Osteoblast (primary cell): ENCODE results near the gene SLC28A1. TPM values are rescaled to one million over a fixed set of nuclear protein-coding genes. Genes with fewer than 3 reads are reported as not detected.

Experiments
- DNase-seq: peaks from one replicate; pipeline ENCODE4 v3.0.0; 2011; ENCODE audit warnings: low spot score, mixed read lengths; ENCODE audit not compliant: insufficient read length; ENCODE audit errors: missing footprints
- H2AFZ ChIP-seq: 2 replicates; pipeline ENCODE4 v1.6.0; 2011; ENCODE audit warnings: mild to moderate bottlenecking, low read length
- H3K27ac ChIP-seq: 2 replicates; pipeline ENCODE4 v1.5.1; 2011; ENCODE audit warnings: mild to moderate bottlenecking, low read depth, low read length, moderate library complexity
- H3K27me3 ChIP-seq: 2 replicates; pipeline ENCODE4 v1.6.0; 2012; ENCODE audit warnings: mild to moderate bottlenecking, control low read depth, inconsistent platforms, low read length, moderate library complexity; ENCODE audit not compliant: insufficient read depth
- H3K36me3 ChIP-seq: 2 replicates; pipeline ENCODE4 v1.5.1; 2011; ENCODE audit warnings: mild to moderate bottlenecking, low read length, control low read depth, moderate library complexity; ENCODE audit not compliant: insufficient read depth
- H3K4me1 ChIP-seq: 2 replicates; pipeline ENCODE4 v1.5.1; 2011; ENCODE audit warnings: mild to moderate bottlenecking, low read length, control low read depth, moderate library complexity; ENCODE audit not compliant: insufficient read depth
- H3K4me2 ChIP-seq: 2 replicates; pipeline ENCODE4 v1.6.0; 2011; ENCODE audit warnings: mild to moderate bottlenecking, low read length; ENCODE audit not compliant: insufficient read depth
- H3K4me3 ChIP-seq: fragments of 200-600 bp; sonication (generic); 3 replicates; pipeline ENCODE4 v1.5.1; 2012; ENCODE audit warnings: mild to moderate bottlenecking, low read length, inconsistent platforms; ENCODE audit not compliant: insufficient read depth
- H3K79me2 ChIP-seq: 2 replicates; pipeline ENCODE4 v1.6.0; 2012; ENCODE audit warnings: mild to moderate bottlenecking, low read length, control low read depth, inconsistent platforms; ENCODE audit not compliant: insufficient read depth
- H3K9me3 ChIP-seq: 2 replicates; pipeline ENCODE4 v1.5.1; 2011; ENCODE audit warnings: low read depth, low read length, control low read depth
- H4K20me1 ChIP-seq: 2 replicates; pipeline ENCODE4 v1.6.0; 2012; ENCODE audit warnings: mild to moderate bottlenecking, low read length, control low read depth; ENCODE audit not compliant: insufficient read depth
- CTCF ChIP-seq: IDR thresholded peaks from 2 replicates; pipeline ENCODE4 v1.5.1; 2011; ENCODE audit warnings: mild to moderate bottlenecking, low read depth, low read length, moderate library complexity; ENCODE audit errors: extremely low read depth
- total RNA-seq: library from RNA; depleted of rRNA; stranded (reverse); fragments of >200 nt; gene quantifications from 2 replicates; pipeline ENCODE4 v1.2.3, GENCODE V29; 2012

SLC28A1 gene
- total RNA-seq, 1 donor = not detected

DNA sequence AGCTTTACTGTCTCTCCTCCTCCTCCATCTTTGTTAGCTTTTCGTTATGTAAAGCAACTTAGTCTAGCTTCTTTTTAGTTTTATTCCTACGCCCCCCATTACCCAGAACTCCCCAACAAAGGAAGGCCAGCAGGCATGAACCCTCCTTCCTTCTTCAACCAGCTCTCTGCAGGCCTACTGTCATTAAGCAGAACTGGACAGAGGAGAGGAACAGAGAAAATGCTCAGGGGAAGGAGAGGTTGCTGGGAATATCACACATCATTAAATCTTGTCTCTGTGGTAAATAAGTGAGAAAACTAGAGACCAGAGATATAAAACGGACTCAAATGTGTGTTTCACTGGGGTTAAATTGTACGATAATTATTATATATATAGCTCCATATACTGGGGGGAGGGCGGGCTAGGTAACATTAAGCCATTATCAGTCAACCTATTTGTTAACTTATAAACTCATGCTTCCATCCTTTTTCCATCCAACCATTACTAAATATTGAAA lies 19.3 kb upstream of the SLC28A1 start:
- Histone ChIP-seq H3K4me1 (no peaks in the 10 kb centered on the region), H3K36me3 (no peaks in the 10 kb centered on the region), H3K4me2 (no peak overlapping the region), H3K79me2 (no peaks in the 10 kb centered on the region), H3K4me3 (no peak overlapping the region), H4K20me1 (no peaks in the 10 kb centered on the region), H3K27ac (no peak overlapping the region), H3K27me3 (no peaks in the 10 kb centered on the region), H3K9me3 (no peaks in the 10 kb centered on the region), H2AFZ (no peak overlapping the region)
- no peak for TF ChIP-seq CTCF
- DNase-seq = no peak

- Histone ChIP-seq H3K27ac (no peak overlapping the region), H3K4me1 (no peaks in the 10 kb centered on the region), H3K79me2 (no peaks in the 10 kb centered on the region), H3K9me3 (no peaks in the 10 kb centered on the region), H3K27me3 (no peaks in the 10 kb centered on the region), H2AFZ (no peak overlapping the region), H3K36me3 (no peaks in the 10 kb centered on the region), H3K4me2 (no peak overlapping the region), H4K20me1 (no peaks in the 10 kb centered on the region), H3K4me3 (no peak overlapping the region)
- TF ChIP-seq CTCF = no peak
- DNase-seq = no peak
These were observed 16.2 kb upstream of the SLC28A1 start for GRCh38 chr15:84868037-84868880.

GRCh38 chr15:84869510-84869909 lies 15.0 kb upstream of the SLC28A1 start:
- Histone ChIP-seq H3K27me3 (no peaks in the 10 kb centered on the region), H4K20me1 (no peaks in the 10 kb centered on the region), H3K79me2 (no peaks in the 10 kb centered on the region), H3K4me3 (no peak overlapping the region), H3K36me3 (no peaks in the 10 kb centered on the region), H3K4me1 (no peaks in the 10 kb centered on the region), H3K9me3 (no peaks in the 10 kb centered on the region), H3K4me2 (no peak overlapping the region), H2AFZ (no peak overlapping the region), H3K27ac (no peak overlapping the region)
- no peak for DNase-seq
- no peak for TF ChIP-seq CTCF

- no peak for DNase-seq
- no peak overlapping the region for H2AFZ ChIP-seq
- no peaks in the 10 kb centered on the region for H3K36me3 ChIP-seq
- TF ChIP-seq CTCF = no peak
- no peaks in the 10 kb centered on the region for H4K20me1 ChIP-seq
- no peak overlapping the region for H3K27ac ChIP-seq
- no peak overlapping the region for H3K4me3 ChIP-seq
- no peaks in the 10 kb centered on the region for H3K79me2 ChIP-seq
- H3K4me1 ChIP-seq = no peaks in the 10 kb centered on the region
- H3K27me3 ChIP-seq = no peaks in the 10 kb centered on the region
- H3K9me3 ChIP-seq = no peaks in the 10 kb centered on the region
- H3K4me2 ChIP-seq = no peak overlapping the region
These were observed 13.0 kb upstream of the SLC28A1 start for GRCh38 chr15:84871428-84871985.
